Left ventricle myocardium inferior (tissue), 1 donor: Measurements from ENCODE around the gene RGS17. TPM values are rescaled to one million over a fixed set of nuclear protein-coding genes. Genes with fewer than 3 reads are reported as not detected.

Experiments used
- DNase-seq: peaks from one replicate; pipeline ENCODE4 v3.0.0-alpha.2; 2020
- H3K27ac ChIP-seq: fragments of 200-600 bp; replicated peaks from 2 replicates; pipeline ENCODE4 v1.8.0; 2021
- H3K27me3 ChIP-seq: fragments of 200-600 bp; 2 replicates; pipeline ENCODE4 v1.8.0; 2021; ENCODE audit warnings: low read depth
- H3K36me3 ChIP-seq: fragments of 200-600 bp; 2 replicates; pipeline ENCODE4 v1.8.0; 2021
- H3K4me1 ChIP-seq: fragments of 200-600 bp; 2 replicates; pipeline ENCODE4 v1.8.0; 2021
- H3K4me3 ChIP-seq: fragments of 200-600 bp; 2 replicates; pipeline ENCODE4 v1.8.0; 2021; ENCODE audit warnings: mild to moderate bottlenecking, moderate library complexity
- H3K9me3 ChIP-seq: fragments of 200-600 bp; replicated peaks from 2 replicates; pipeline ENCODE4 v1.8.0; 2021
- intact Hi-C: fragments of 100-400 bp; cut with micrococcal nuclease; formaldehyde crosslinking; loops from one replicate; pipeline ENCODE4 v1.11.0; 2022
- total RNA-seq: library from RNA; stranded (reverse); fragmentation: NEBNext Ultra II Directional; extraction: Animal tissue kit (Norgen Biotek cat#: 25700); gene quantifications from one replicate; pipeline ENCODE4 v1.2.1, GENCODE V29; 2021
- TF ChIP-seq, protein P1 (sequence below): fragments of 200-600 bp; IDR thresholded peaks from 2 replicates; pipeline ENCODE4 v1.8.0; 2021; ENCODE audit warnings: antibody characterized with exemption, mild to moderate bottlenecking, borderline replicate concordance
- donor health status: DM: no; HTN: yes; CAD: no; lungs with severe emphysema.

Gene RGS17
- total RNA-seq, 1 donor from 2014 or later = 0.16 TPM

DNA sequence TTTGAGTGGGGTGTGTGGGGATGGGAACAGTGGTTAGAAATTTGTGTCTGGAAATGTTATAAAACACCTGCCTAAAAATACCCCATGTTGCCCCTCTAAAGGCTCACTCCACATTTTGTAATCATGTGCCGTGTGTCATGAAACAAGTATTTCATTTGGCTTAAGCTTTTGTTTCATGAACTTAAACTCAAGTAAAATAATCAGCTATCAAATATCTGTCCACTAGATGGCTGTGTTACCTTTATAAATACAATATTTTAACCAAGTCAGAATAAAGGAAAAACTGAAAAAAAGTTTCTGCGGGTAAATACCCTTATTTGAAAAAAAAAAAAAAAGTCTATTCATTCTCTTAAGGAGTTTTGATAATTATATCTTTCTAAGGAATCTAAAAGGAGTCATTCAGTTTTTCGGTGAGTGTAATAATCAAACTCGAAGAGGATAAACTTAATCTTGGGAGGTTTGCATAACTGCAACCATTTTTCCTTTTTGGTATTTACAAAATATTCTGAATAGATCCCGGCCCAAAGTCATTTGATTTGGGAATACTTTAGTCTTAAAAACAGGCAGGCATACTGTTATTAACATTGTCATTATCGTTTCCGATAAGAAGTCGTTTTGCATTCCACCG lies 98.7 kb downstream of the RGS17 start:
- Histone ChIP-seq H3K27ac (no peak overlapping the region), H3K4me3 (no peak overlapping the region), H3K9me3 (no peaks in the 10 kb centered on the region), H3K36me3 (no peaks in the 10 kb centered on the region), H3K4me1 (no peaks in the 10 kb centered on the region), H3K27me3 (no peaks in the 10 kb centered on the region)
- TF ChIP-seq, protein P1, sequence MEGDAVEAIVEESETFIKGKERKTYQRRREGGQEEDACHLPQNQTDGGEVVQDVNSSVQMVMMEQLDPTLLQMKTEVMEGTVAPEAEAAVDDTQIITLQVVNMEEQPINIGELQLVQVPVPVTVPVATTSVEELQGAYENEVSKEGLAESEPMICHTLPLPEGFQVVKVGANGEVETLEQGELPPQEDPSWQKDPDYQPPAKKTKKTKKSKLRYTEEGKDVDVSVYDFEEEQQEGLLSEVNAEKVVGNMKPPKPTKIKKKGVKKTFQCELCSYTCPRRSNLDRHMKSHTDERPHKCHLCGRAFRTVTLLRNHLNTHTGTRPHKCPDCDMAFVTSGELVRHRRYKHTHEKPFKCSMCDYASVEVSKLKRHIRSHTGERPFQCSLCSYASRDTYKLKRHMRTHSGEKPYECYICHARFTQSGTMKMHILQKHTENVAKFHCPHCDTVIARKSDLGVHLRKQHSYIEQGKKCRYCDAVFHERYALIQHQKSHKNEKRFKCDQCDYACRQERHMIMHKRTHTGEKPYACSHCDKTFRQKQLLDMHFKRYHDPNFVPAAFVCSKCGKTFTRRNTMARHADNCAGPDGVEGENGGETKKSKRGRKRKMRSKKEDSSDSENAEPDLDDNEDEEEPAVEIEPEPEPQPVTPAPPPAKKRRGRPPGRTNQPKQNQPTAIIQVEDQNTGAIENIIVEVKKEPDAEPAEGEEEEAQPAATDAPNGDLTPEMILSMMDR = peak; percentile 59
- intact Hi-C loops = loop anchor here (5.0 kb wide), 1 partner anchor 480 kb away; no protein-coding TSS in a partner anchor
- no peak for DNase-seq

DNA sequence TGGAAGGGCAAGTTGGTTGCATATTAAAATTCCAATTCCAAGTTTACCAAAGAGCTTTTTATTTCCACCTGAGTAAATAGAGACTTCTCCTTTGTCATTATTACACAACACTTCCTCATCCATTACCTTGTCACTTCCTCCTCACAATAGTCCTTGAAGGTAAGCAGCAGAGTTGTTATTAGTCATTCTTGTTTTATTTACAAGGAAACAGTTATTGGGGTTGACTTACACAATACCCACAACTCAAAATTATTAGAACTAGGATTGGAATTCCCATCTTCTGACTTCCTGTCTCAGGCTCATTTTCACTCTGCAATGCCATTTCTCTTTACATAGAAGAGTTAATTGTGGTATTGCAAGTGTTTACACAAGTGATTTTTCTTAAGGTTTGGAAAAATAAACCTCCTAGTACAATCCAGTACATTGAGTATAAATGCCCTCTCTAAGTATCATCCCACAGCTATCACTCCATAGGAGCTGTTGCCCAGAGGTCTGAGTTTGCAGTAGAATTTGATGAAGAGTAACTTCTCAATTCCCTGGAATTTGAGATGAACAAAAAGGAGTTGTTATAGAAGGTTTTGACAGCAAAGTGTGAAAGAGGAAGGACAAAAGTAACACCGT lies 99.6 kb downstream of the RGS17 start:
- TF ChIP-seq, protein P1 = no peak
- no peak overlapping the region for H3K27ac ChIP-seq
- no peak overlapping the region for H3K4me3 ChIP-seq
- no peak for DNase-seq
- no peaks in the 10 kb centered on the region for H3K36me3 ChIP-seq
- H3K9me3 ChIP-seq = no peaks in the 10 kb centered on the region
- H3K27me3 ChIP-seq = no peaks in the 10 kb centered on the region
- H3K4me1 ChIP-seq = no peaks in the 10 kb centered on the region
- intact Hi-C loops = loop anchor here (5.0 kb wide), 1 partner anchor 481 kb away; no protein-coding TSS in a partner anchor

- DNase-seq = no peak
- Histone ChIP-seq H3K9me3 (no peaks in the 10 kb centered on the region), H3K27ac (no peak overlapping the region), H3K27me3 (no peaks in the 10 kb centered on the region), H3K4me3 (no peak overlapping the region), H3K36me3 (no peaks in the 10 kb centered on the region), H3K4me1 (no peaks in the 10 kb centered on the region)
- TF ChIP-seq, protein P1 = no peak
- intact Hi-C loops = no loop called here
Measured at GRCh38 chr6:153028963-153029362, 102.1 kb downstream of the RGS17 start.

DNA sequence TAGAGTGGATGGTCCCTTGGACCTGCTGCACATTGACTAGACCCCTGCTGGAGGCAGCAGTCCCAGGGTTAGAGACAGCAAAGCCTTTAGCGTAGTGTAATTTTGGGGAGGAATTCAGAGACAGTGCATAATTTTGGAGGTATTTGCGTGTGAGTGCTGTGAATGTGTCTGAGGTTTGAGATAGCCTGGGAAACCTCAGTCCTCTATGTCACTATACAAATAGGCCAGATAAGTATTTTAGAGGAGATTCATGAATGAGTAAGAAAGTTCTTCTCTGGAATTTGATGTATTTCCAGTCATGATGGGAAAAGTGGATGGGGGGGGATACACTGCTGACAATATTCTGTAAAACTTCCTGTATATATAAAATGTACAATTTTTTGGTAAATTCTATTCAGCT lies 102.8 kb downstream of the RGS17 start:
- TF ChIP-seq, protein P1 = no peak
- Histone ChIP-seq H3K9me3 (no peaks in the 10 kb centered on the region), H3K4me3 (no peak overlapping the region), H3K27me3 (no peaks in the 10 kb centered on the region), H3K27ac (no peak overlapping the region), H3K4me1 (no peaks in the 10 kb centered on the region), H3K36me3 (no peaks in the 10 kb centered on the region)
- intact Hi-C loops = no loop called here
- DNase-seq = no peak

DNA sequence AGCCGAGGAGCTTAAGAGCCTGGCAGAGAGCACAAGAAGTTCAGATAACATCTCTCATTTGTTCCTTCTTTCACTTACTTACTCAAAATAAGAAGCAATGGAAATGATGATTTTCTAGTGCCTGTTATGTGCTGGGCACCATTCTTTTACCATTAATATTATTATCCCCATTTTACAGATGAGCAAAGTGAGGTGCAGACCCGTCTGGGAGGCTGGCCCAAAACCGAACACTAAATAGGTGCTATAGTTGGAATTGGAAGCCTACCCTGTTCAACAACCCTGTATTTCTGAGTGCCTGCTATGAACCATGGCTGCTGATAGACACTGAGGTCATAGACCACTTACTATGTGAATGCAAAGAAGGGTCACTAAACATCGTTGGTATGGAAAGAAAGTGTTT lies 103.6 kb downstream of the RGS17 start:
- intact Hi-C loops = no loop called here
- TF ChIP-seq, protein P1 = no peak
- no peaks in the 10 kb centered on the region for H3K36me3 ChIP-seq
- no peaks in the 10 kb centered on the region for H3K9me3 ChIP-seq
- H3K4me1 ChIP-seq = no peaks in the 10 kb centered on the region
- no peak overlapping the region for H3K4me3 ChIP-seq
- no peak for DNase-seq
- H3K27me3 ChIP-seq = no peaks in the 10 kb centered on the region
- no peak overlapping the region for H3K27ac ChIP-seq
